HG03175 (cell line): ENCODE results near the gene HSD17B8.

ENCODE experiments used
- ATAC-seq: cut with Tn5 transposase; IDR thresholded peaks from one replicate; pipeline ENCODE4 v1.9.1; 2021; ENCODE audit warnings: mild to moderate bottlenecking, moderate library complexity; ENCODE audit not compliant: unreplicated experiment

The HSD17B8 gene

DNA sequence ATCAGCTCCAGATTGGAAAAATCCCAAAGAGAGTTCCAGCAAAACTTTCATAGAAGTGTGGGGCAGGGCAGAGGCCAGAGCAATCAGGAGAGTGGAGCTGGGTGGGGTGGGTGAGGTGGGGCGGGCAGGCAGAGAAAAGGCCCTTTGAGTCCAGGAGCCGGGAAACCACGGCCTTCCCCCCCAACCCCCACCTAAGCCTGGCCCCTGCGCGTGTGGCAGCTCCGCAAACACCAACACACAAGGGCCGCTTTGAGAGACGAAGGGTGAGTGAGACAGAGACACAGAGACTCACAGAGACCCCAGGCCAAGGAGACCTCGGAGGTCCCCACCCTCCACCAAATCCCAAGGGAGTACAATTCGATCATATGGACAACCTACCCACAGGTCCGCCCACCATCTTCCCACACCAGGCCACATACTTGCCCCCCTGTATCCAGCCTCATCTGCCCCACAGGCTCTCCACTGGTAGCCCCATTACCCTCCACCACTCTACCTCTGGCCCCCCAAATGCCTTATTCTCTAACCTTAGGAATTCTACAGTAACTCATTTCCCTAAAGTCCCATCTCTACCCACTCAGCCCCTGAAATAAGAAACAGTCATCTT is 13.8 kb upstream of the HSD17B8 start:
- no peak for ATAC-seq

DNA sequence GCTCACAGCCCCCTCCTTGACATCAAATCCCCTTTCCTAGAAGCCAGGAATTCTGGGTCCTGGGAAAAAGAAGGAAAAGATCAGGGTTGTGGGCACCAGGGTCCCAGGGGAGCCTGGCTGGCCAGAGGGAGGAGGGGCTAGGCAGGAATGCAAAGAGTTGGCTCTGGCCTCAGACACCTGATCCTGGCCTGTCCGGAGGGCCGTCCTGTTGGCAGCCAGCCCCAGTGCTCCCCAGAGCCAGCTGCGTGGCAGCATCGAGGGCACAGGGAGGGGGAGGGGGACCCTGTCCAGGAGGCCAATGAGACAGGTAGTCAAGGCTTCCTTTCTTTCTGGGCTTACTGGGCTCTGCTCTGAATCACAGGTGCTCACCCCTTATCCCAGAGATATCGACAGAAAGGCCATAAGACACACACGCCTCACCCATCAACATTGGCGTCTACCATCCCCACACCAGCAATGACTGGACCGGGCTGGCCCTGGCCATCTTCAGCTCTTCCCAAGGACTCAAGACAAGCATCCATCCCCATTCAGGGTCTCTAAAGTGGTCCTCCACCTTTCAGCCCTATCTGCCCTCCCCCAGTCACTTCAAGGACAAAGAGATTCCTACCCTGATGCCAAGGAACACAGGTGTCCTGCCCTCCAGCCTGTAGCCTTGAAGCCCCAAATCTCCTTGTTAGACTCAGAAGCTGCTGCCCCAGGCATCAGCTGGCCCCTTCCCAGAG is 12.9 kb upstream of the HSD17B8 start:
- ATAC-seq = no peak

DNA sequence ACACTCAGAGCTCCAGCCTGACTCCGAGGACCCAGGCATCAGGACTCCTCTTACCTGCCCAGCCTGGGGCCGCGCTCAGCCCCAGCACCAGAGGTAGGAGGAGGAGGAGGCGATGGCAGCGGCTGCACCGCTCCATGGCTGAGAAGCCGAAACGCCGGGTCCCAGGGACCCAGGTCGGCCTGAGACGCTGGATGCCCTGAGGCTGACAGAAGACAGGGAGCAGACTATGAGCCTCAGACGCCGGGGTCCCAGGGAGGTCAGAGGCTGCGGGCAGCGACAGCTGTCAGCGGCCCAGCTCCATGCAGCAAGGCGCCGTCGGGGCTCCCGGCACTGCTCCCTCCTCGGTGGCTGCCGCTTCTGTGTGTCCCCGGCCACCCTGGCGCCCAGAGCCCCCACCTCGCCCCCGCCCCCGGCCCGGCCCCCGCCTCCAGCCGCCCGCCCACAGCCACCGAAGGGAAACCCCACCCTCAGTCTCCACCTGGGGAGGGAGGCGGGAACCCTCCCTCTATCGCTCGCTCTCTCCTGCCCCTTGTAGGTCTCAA is 12.3 kb upstream of the HSD17B8 start, which contains the start of gene COL11A2:
Gene COL11A2, minus strand, starts transcription at position 363 of the 542 bp plus-strand sequence. Its CDS starts 227 bp downstream, at position 136.
- ATAC-seq = no peak

DNA sequence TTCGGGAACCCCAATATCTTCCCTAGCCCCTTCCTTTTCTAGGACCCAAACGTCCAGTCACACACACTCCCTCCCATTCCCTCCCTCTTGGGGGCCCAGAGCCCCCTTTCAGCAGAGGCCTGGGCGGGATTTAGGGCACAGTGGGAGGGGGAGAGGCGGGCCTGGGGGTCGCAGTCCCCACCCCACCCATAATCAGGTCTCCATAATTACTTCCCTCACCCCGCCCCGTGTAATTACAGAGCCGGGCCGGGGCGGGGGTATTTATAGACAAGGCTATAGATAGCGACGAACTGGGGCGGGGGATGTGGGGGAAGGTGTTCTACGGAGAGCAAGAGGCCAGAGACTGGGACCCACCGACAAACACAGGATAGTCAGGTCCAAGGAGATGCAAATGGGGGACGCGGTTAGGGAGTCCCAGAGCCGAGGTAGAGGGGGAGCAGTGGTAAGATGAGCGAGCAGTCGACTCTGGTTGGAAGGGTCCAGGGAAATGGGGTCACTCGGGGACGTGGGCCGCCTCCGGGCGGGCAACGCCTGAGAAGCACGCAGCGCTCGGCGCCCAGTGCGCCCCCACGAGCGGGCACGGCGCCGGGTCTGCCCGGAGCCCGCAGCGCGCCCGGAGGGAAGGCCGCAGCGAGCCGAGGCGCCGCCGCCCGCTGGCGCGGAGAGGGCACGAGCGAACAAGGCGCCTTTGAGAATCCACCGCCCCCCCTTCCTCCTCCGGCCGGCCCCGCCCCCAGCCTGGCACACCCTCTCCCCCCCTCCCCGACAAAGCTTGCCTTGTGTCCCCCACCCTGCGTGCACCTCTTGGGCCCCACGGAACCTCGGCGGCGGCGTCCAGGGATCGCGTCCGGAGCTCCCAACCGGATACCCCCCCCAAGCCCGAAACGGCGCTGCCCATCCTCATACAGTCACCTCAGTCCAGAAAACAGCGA is 11.5 kb upstream of the HSD17B8 start:
- ATAC-seq = no peak

DNA sequence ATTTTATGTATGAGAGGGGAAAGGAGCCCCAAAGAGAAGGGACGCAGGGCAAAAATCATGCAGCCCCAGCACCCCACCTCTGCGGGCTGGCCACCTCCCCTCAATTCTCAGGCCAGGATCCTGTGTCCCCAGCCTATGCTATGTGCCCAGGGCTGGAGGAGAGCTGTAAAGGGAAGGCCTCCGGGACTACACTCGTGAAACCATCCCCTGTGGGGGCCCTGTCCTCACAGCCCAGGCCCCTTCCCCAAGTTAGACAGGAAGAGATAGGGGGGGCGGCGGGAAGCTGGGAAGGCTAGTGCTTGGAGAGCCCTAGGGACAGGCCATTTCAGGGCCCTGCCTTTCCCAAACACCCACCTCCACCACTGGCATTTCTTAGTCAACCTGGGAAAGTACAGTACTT is 10.8 kb upstream of the HSD17B8 start:
- ATAC-seq = no peak

DNA sequence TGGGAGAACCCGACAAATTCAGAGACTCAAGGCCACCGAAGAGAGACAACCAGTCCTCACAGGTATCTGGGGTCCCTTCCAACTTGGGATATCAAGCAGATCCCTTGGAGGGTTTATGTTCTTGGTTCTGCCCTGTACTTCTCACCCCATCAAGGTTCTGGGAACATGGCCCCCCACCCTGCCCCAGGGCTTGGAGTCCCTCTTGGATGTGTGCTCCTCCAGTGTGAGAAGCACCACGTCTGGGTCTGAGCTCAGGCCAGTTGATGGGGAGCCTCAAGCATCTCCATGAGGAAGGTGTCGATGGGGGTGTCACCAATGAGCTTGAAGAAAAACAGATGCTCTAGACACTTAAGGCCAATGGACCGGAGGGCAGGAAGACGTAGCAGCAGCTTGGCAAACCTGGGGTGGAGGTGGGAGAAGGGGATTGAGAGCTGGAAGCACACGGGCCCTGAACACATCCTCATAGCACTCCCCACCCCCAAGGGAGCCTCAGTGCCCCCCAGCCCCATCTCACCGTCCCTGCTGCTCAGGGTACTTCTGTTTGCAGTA is 9.9 kb upstream of the HSD17B8 start:
- ATAC-seq = no peak

DNA sequence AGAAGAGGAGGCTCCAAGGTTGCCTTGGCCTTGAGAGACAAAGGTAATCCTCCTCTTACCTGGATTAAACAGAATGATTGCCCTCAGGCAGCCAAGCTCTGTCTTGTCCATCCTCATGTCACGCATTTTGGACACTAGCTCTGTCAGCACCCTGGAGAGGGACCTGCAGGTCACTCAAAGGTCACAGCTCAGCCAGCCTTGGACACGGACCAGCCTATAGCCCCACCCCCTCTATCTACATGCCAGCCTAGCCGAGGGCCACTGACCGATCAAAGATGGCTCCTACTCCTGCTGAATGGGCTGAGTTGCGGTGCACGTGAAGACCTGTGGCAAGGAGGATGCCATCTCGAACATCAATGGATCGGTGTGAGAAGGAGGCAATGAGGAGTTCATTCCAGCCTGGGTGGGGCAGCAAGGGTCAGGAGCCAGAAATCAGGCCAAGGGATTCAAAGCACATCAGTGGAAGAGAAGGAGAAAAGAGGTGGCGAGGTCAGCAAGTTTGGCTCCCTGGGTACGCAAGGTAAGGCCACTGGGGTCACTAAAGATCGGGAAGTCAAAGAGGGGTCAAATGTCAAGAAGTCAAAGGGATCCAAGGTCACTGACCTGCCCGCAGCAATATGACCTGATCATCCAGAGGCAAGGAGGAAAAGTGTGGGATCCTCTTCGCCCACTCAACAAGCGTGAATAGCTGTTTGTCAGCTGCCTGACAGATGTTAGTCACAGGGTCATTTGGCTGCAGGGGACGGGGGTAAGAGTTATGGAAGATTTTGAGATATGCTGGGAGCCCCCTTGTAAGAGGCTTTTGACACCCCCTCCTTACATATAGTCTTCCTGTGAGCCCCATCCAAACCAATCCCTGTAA is 8.9 kb upstream of the HSD17B8 start:
- no peak for ATAC-seq

DNA sequence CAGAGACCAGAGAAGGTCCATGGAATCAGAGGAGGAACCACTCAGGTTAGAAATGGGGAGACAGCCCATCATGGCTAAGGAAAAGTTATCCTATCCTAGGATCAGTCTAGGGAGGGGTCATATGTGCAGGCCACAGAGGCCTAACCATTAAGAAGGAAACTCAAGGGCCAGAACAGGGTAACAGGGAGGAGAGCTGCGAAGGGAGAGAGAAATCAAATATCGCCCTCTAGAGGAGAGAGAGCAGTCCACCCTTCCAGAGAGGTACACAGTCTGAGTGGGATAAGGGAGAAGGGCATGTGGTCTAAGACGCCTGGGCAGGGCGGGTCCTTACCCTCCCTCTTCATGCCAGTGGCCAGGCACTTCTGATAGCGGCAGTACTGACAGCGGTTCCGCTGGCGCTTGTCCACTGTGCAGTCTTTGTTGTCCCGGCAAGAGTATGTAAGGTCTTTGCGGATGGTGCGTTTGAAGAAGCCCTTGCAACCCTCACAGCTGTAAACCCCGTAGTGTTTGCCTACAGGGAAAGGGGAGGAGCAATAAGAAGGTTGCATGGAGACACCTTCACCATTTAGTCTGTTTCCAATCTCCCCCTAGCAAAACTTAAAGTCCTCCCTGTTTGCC is 6.9 kb upstream of the HSD17B8 start:
- ATAC-seq = no peak

DNA sequence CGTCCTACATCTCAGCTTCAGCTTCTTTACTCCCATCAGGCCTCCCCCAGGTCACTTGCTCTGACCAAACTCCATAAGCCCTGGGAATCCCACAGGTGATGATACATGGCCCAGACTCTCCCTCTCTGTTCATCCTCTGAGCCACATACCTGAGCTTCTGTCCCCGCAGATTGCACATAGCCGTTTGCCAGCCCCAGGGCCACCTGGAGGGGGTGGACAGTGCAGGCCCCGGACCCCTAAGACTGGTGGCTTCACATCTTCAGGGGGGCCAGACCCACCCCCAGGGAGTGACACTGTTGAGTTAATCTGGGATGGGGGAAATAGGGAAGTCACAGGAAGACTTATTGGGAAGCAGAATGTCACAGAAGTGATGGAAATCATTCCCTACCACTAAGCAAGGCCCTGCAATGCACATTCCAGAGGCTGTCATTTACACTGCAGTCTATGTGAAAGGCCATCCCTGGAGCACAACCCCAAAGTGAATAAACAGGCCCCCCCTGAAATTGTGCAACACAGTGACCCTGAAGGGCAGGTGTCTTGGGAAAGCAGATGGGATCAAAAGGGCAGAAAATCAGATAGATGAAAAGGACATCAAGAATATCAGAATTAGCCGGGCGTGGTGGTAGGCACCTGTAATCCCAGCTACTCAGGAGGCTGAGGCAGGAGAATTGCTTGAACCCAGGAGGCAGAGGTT is 6.1 kb upstream of the HSD17B8 start:
- ATAC-seq = no peak

DNA sequence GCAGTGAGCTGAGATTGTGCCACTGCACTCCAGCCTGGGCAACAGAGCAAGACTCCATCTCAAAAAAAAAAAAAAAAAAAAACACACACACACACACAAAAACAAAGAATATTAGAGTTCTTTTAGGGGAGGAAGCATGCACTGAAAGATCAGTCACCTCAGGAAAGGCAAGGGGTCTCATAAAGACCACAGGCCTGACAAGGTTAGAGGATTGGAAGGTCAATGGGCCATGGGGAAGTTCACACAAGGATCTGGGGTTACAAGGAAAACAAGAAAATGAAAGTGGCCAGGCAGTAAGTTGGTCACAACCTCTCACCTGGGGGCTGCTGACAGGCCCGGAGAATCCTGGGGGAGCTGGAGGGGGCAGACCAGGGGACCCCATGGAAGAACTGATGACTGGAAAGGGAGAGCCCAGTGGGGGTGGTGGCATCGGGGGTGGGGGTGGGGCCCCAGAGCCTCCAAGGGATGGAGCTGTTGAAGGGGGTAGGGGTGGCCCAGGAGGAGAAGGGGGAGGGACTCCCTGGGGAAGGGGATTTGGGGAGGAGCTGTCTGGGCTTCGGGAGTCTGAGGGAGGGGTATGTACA is 5.5 kb upstream of the HSD17B8 start:
- no peak for ATAC-seq

DNA sequence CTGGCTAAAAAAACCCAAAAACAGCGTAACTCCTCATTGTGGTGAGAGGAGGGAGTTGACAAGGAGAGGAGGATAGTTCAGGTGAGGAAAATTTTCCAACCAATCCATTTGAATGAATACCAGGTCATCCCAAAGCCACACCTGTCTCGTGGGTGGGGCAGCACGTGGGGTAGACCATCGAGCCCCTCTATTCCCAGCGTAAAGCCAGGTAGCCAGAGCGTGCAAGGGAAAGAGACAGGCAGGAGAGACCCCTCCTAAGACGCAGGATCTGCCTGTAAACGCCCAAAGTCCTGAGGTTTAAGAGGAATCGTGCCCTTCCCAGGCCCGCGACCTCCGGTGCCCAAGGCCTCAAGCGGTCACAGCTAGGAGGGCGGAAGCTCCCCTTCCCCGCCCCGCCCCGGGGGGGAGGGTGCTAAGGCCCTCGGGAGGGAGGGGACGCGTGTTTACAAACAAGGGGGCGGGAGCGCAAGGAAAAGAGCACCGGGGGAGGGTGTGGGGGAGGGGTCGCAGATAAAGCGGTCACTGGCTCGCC is 4.7 kb upstream of the HSD17B8 start:
- peak; percentile 32 for ATAC-seq

DNA sequence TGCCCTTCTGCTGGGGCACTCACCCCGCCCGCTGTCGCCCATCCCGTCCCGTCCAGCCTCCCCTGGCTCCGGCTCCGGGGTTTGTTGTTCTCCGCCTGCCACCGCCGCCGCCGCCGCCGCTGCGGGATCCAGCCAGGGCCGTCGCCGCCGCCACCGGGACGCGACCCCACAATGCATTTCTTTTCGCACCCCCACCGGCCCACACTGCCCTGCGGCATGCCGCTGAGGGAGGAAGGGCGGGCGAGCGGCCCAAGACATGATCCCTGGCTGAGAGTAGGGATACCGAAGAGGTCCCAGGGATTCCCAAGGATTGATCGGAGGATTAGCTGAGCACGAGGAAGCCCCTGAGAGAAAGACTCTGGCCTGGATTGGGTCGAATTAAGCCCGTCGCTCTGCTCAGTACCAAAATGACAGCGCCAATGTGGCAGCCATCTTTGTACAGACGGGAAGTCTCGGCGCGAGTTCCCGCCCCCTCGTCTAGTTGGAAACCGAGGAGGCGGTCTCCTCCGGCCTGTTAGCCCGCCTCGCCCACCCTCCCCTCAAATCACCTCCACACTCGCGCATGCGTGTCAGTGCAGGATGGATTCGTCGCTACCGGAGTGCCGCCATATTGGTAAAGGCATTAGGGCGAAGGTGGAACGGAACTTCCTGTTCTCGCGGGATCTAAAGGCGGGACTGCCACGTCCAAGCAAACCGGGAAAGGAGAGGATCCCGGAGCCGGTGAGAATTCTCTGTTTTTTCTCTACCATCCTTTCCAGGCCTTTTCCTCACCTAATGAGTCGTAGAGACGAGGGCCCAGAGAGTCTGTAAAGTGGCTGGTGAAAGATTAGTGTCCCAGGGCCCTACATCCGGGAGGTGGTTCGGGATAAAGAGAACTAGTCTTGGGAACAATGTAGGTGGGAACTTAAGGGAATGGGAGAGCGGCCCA is 4.0 kb upstream of the HSD17B8 start, which contains the start of the genes RXRB and SLC39A7:
Gene RXRB, minus strand, starts transcription at position 447 of the 928 bp plus-strand sequence. Its CDS starts 189 bp downstream, at position 258.
Gene SLC39A7, plus strand, starts transcription at position 649 of the 928 bp plus-strand sequence. CDS start 379 bp downstream, outside the sequence.
- peak; percentile 54 for ATAC-seq

DNA sequence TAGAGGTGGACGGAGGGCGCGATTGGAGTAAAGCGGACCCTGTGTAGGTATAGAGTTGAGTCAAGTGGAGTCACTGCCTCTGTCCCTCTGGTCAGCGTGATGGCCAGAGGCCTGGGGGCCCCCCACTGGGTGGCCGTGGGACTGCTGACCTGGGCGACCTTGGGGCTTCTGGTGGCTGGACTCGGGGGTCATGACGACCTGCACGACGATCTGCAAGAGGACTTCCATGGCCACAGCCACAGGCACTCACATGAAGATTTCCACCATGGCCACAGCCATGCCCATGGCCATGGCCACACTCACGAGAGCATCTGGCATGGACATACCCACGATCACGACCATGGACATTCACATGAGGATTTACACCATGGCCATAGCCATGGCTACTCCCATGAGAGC is 3.3 kb upstream of the HSD17B8 start:
- ATAC-seq = no peak

DNA sequence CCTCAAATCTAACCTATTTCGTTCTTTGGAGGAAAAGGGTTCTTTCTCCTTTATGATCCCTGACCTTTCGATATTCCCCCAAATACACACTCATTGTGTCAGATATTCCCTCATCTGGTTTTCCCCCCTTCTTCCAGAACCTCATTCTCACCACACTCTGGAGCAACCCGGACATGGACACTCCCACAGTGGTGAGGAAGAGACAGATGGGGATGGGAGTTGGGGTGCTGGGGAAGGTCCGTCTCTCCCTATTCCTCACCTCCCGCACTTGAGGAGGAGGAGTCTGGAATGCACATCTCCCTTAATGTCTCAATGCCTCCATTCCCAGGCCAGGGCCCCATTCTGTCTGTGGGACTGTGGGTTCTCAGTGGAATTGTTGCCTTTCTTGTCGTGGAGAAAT is 2.5 kb upstream of the HSD17B8 start:
- no peak for ATAC-seq

DNA sequence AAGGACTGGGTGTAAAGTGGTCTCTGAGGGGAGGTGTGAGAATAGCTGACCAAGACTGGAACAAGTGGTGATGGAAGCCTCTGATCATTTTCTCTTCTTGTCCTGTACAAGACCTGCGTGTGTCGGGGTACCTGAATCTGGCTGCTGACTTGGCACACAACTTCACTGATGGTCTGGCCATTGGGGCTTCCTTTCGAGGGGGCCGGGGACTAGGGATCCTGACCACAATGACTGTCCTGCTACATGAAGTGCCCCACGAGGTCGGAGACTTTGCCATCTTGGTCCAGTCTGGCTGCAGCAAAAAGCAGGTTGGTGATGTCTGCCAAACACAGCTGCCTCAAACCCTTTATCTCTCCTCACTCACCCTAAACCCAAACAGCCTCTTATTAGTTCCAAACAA is 1.7 kb upstream of the HSD17B8 start:
- no peak for ATAC-seq

DNA sequence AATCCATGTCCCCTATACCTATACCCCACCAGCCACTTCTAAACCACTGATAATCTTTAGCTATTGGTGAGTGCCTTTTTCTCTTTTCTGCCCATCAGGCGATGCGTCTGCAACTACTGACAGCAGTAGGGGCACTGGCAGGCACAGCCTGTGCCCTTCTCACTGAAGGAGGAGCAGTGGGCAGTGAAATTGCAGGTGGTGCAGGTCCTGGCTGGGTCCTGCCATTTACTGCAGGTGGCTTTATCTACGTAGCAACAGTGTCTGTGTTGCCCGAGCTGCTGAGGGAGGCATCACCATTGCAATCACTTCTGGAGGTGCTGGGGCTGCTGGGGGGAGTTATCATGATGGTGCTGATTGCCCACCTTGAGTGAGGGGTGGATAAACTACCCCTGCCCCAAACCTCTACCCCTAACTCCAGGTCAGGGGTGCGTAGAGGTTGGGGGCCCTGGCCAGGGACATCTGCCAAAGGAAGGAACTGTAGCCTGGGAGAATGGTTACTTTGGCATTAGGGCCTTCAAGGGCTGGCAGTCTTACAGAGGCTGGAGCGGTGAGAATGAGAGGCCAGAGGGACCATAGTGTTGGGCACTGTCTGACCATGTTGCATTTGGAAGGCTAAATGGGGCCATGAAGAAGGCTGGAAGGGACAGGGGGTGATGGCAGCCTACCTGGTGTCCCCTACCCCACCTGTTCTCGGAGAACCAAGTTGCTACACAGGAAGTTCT is 851 bp upstream of the HSD17B8 start:
- ATAC-seq = no peak

DNA sequence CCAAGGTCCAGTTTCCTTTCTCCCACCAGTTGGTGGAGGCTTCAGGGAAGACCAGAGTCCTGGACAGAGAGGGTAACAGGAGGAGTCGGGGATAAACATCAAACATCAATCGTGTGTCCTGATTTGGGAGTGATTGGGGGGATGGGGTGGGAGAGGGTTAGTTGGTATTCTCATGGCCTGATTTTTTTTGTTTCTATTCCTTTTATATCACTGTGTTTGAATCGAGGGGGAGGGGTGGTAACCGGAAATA is 365 bp upstream of the HSD17B8 start:
- ATAC-seq = no peak
